ENCODE data around the gene ZNF536.
"Not testable (repeated sequence)": the region's sequence is repeated elsewhere in the genome, so short reads cannot be mapped to it uniquely, and the experiment has no call there.

The ZNF536 gene

GRCh38 chr19:30479231-30479630 lies 107.0 kb downstream of the ZNF536 start:
- TF ChIP-seq, protein P1, sequence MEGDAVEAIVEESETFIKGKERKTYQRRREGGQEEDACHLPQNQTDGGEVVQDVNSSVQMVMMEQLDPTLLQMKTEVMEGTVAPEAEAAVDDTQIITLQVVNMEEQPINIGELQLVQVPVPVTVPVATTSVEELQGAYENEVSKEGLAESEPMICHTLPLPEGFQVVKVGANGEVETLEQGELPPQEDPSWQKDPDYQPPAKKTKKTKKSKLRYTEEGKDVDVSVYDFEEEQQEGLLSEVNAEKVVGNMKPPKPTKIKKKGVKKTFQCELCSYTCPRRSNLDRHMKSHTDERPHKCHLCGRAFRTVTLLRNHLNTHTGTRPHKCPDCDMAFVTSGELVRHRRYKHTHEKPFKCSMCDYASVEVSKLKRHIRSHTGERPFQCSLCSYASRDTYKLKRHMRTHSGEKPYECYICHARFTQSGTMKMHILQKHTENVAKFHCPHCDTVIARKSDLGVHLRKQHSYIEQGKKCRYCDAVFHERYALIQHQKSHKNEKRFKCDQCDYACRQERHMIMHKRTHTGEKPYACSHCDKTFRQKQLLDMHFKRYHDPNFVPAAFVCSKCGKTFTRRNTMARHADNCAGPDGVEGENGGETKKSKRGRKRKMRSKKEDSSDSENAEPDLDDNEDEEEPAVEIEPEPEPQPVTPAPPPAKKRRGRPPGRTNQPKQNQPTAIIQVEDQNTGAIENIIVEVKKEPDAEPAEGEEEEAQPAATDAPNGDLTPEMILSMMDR (IDR thresholded peaks at IDR 0.05; ENCODE audit: extremely low read depth, missing control alignments) = no peak
- no peak for DNase-seq (ENCODE audit: low spot score)

DNA sequence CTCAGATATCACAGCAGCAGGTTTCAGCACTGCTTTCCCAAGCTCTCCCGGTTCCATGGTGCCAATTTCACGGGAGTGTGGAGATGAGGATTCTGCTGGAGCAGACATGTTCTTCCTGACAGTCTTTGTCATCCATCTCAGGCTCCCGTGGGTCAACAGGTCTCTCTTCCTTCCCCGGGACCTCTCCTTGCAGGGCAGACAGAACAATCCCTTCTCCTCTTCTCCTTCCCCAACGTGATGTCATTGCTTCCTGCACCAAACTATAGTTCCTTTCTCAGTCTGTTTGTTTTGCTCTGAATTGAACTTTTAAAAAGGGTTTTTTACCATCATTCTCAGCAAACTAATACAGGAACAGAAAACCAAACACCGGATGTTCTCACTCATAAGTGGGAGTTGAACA lies 107.9 kb downstream of the ZNF536 start:
- TF ChIP-seq, protein P1 (IDR thresholded peaks at IDR 0.05; ENCODE audit: extremely low read depth, missing control alignments) = no peak
- no peak for DNase-seq (ENCODE audit: low spot score)

DNA sequence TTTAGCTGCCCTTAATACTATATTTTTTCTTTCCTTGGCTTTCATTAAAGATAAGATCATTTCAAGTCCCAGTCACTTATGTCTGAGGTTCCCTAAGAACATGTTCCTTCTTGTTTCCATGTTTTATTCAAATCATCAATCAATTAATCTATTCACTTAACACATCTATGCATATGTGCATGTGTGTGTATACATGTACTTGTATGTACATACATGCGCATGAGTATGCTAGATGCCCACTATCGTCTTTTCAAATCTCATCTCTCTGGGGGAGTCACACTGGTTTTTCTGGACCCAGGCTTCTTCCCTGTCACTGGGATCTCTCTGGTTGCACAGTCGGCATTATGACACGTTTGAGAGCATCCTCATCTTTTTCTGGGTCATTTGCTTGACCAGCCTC lies 108.9 kb downstream of the ZNF536 start:
- DNase-seq (ENCODE audit: low spot score) = no peak
- TF ChIP-seq, protein P1 (IDR thresholded peaks at IDR 0.05; ENCODE audit: extremely low read depth, missing control alignments) = no peak

GRCh38 chr19:30481823-30482222 lies 109.6 kb downstream of the ZNF536 start:
- TF ChIP-seq, protein P1 (IDR thresholded peaks at IDR 0.05; ENCODE audit: extremely low read depth, missing control alignments) = no peak
- no peak for DNase-seq (ENCODE audit: low spot score)

GRCh38 chr19:30482956-30483355 lies 110.8 kb downstream of the ZNF536 start:
- DNase-seq (ENCODE audit: low spot score) = no peak
- TF ChIP-seq, protein P1 (IDR thresholded peaks at IDR 0.05; ENCODE audit: extremely low read depth, missing control alignments) = no peak

GRCh38 chr19:30486250-30486649 lies 114.1 kb downstream of the ZNF536 start:
- DNase-seq (ENCODE audit: low spot score) = not testable (repeated sequence)

DNA sequence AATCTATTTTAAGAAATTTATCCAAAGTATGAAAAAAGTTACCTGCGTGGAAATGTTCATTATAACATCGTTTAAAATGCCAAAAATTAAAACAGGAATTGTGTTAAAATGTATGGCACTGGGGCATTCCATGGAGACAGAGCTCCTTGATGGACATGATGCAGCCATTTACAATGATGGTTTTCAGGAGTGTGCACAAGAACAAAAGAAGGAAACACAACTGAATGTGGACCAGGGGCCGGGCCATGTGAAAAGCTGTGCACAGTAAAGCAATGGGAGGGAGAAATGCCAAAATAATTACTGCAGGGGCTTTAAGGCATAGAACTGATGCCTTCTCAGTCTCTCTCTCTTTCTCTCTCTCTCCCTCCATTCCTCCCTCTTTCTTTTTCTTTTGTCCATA lies 115.0 kb downstream of the ZNF536 start:
- TF ChIP-seq, protein P1 (IDR thresholded peaks at IDR 0.05; ENCODE audit: extremely low read depth, missing control alignments) = no peak
- no peak for DNase-seq (ENCODE audit: low spot score)

DNA sequence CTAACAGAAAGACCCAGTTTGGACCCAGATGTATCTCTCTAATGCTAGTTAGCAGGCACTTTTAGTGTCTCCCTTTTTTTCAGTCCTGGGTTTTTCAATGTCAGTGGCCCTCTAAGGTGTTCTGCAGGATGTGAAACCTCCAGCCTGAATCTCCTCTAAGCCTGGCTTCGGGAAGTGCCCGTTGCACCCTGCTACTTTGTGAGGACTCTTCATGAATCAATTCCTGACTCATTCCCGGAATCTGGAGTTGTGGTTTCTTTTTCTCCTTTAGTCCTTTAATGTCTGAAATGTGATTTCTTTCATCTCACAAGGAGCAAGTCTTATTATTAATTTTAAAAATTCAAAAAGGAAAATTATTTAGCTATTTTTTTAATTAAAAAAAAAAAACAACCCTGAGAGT lies 116.0 kb downstream of the ZNF536 start:
- no peak for DNase-seq (ENCODE audit: low spot score)
- TF ChIP-seq, protein P1 (IDR thresholded peaks at IDR 0.05; ENCODE audit: extremely low read depth, missing control alignments) = no peak

All from GM20000 (cell line).